Adipocyte (in vitro differentiated cells): ENCODE measurements around the gene PHLPP2.

Experiments
- DNase-seq: peaks from one replicate; pipeline ENCODE4 v3.0.0-alpha.2; 2015; ENCODE audit warnings: low read depth
- H3K27me3 ChIP-seq: replicated peaks from 2 replicates; pipeline ENCODE4 v1.7.0; 2013; ENCODE audit warnings: mild to moderate bottlenecking, low read length, moderate library complexity; ENCODE audit not compliant: control insufficient read depth, insufficient read depth
- H3K36me3 ChIP-seq: 2 replicates; pipeline ENCODE4 v1.7.0; 2013; ENCODE audit warnings: low read length, mild to moderate bottlenecking, moderate library complexity; ENCODE audit not compliant: control insufficient read depth, insufficient read depth, severe bottlenecking
- H3K4me1 ChIP-seq: 2 replicates; pipeline ENCODE4 v1.7.0; 2013; ENCODE audit warnings: mild to moderate bottlenecking, low read length, moderate library complexity; ENCODE audit not compliant: control insufficient read depth, insufficient read depth
- H3K4me3 ChIP-seq: 2 replicates; pipeline ENCODE4 v1.7.0; 2013; ENCODE audit warnings: mild to moderate bottlenecking, low read length, moderate library complexity
- H3K9ac ChIP-seq: 2 replicates; pipeline ENCODE4 v1.7.0; 2013; ENCODE audit warnings: mild to moderate bottlenecking, low read length, moderate library complexity
- H3K9me3 ChIP-seq: 2 replicates; pipeline ENCODE4 v1.7.0; 2013; ENCODE audit warnings: mild to moderate bottlenecking, low read length, moderate library complexity; ENCODE audit not compliant: control insufficient read depth

PHLPP2 gene

DNA sequence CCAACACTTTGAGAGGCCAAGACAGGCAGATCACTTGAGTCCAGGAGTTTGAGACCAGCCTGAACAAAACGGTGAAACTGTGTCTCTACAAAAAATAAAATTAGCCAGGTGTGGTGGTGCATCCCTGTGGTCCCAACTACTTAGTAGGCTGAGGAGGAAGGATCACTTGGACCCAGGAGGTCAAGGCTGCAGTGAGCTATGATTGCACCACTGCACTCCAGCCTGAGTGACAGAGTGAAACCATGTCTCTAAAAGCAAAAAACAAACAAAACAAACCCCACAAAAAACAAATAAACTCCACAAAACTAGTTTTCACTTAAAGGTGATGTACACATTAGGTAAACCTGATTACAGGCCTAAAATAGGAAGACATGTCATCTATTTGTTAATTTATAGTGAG lies 58.2 kb downstream of the PHLPP2 start:
- Histone ChIP-seq H3K27me3 (no peaks in the 10 kb centered on the region), H3K9ac (no peak overlapping the region), H3K4me3 (no peak overlapping the region), H3K9me3 (no peaks in the 10 kb centered on the region), H3K36me3 (peaks cover 78% of the 10 kb centered on the region), H3K4me1 (peaks cover 13% of the 10 kb centered on the region)
- no peak for DNase-seq

GRCh38 chr16:71659471-71659870 lies 65.0 kb downstream of the PHLPP2 start:
- Histone ChIP-seq H3K9ac (no peak overlapping the region), H3K4me1 (no peaks in the 10 kb centered on the region), H3K4me3 (no peak overlapping the region), H3K9me3 (no peaks in the 10 kb centered on the region), H3K36me3 (peaks cover 55% of the 10 kb centered on the region), H3K27me3 (no peaks in the 10 kb centered on the region)
- no peak for DNase-seq

DNA sequence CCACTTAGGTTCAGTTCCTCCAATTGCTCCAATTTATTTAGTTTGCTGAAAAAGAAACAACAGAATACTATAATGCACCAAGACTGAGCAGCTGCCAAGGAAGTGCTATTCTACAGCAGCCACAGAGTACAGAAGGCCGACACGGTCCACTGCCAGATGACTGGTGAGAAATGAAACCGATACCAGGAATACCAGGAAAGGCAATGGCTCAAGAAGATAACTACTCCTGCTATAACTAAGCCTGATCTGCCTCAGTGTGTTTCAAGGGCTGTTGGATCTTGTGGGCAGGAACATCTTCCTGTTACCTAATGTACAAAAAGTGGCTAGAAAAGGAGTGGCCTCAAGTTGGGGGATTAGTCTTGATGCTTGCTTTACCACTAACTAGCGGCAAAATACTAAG lies 65.7 kb downstream of the PHLPP2 start:
- Histone ChIP-seq H3K4me3 (no peak overlapping the region), H3K9ac (no peak overlapping the region), H3K36me3 (peaks cover 53% of the 10 kb centered on the region), H3K27me3 (no peaks in the 10 kb centered on the region), H3K4me1 (no peaks in the 10 kb centered on the region), H3K9me3 (no peaks in the 10 kb centered on the region)
- peak; percentile 63 for DNase-seq

- Histone ChIP-seq H3K27me3 (no peaks in the 10 kb centered on the region), H3K9me3 (no peaks in the 10 kb centered on the region), H3K9ac (no peak overlapping the region), H3K4me3 (no peak overlapping the region), H3K4me1 (no peaks in the 10 kb centered on the region), H3K36me3 (peaks cover 47% of the 10 kb centered on the region)
- DNase-seq = no peak
Observed at GRCh38 chr16:71649704-71650103, 74.8 kb downstream of the PHLPP2 start.

DNA sequence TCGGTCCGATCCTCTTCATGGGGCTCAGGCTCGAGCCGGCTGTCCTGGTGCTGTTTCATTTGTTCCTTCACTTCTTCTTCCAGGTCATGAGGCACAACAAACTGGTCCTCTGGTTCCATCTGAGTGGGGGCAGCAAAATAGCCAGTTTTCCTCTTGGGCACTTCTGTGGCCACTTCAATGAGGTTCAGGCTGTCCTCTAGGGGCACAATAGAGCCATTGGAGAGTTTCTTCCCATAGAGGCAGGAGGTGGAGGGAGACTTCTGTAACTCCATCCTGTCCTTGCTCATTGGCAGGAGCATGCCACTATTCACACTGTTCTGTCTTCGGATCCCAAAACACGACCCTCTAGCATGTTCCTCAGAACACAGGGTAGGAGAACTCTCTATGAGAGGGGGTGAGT lies 75.6 kb downstream of the PHLPP2 start:
- no peaks in the 10 kb centered on the region for H3K27me3 ChIP-seq
- peaks cover 45% of the 10 kb centered on the region for H3K36me3 ChIP-seq
- H3K4me3 ChIP-seq = no peak overlapping the region
- no peak overlapping the region for H3K9ac ChIP-seq
- no peak for DNase-seq
- no peaks in the 10 kb centered on the region for H3K9me3 ChIP-seq
- no peaks in the 10 kb centered on the region for H3K4me1 ChIP-seq

DNA sequence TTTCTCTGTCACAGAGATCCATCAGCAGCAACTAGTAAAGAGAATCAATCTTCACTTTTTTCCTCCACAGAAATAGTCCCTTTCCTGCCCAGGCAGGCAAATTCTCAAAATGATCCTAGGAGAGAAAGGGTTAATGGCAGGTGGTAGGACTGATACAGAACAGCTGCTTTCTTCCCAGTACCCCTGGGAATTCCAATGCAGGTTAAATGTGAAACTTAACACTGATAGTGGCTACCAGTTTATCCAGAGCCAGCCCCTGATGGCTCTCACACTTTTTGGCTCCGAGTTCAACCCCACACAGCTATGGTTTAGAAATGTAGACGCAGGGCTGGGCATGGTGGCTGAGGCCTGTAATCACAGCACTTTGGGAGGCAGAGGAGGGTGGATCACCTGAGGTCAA lies 76.3 kb downstream of the PHLPP2 start:
- Histone ChIP-seq H3K4me1 (no peaks in the 10 kb centered on the region), H3K4me3 (no peak overlapping the region), H3K27me3 (no peaks in the 10 kb centered on the region), H3K36me3 (peaks cover 41% of the 10 kb centered on the region), H3K9me3 (no peaks in the 10 kb centered on the region), H3K9ac (no peak overlapping the region)
- no peak for DNase-seq

GRCh38 chr16:71647391-71647790 lies 77.1 kb downstream of the PHLPP2 start:
- peaks cover 6% of the 10 kb centered on the region for H3K4me1 ChIP-seq
- peaks cover 36% of the 10 kb centered on the region for H3K36me3 ChIP-seq
- H3K4me3 ChIP-seq = no peak overlapping the region
- no peak overlapping the region for H3K9ac ChIP-seq
- H3K27me3 ChIP-seq = no peaks in the 10 kb centered on the region
- no peaks in the 10 kb centered on the region for H3K9me3 ChIP-seq
- DNase-seq = no peak

DNA sequence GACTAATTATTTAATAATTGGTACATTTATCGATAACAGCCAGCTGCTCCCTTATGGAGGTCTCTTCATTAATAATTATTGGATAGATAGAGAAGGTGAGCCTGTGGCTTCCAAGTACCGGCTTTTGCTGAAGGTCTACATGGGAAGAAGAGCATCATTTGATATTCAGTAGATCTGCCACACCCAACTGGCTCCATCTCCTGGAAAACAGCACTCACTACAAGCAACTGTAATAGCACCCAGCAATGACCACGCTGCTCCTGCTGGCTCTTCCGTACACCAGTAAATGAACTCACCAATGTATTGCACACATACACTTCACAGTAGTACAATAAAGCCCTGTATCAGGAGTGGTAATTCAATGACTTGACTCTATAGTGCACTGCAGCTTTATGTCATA lies 79.1 kb downstream of the PHLPP2 start:
- H3K36me3 ChIP-seq = peaks cover 31% of the 10 kb centered on the region
- no peak overlapping the region for H3K4me3 ChIP-seq
- H3K4me1 ChIP-seq = peaks cover 6% of the 10 kb centered on the region
- no peak overlapping the region for H3K9ac ChIP-seq
- H3K9me3 ChIP-seq = no peaks in the 10 kb centered on the region
- no peaks in the 10 kb centered on the region for H3K27me3 ChIP-seq
- no peak for DNase-seq

- Histone ChIP-seq H3K9ac (no peak overlapping the region), H3K27me3 (no peaks in the 10 kb centered on the region), H3K4me1 (peaks cover 12% of the 10 kb centered on the region), H3K4me3 (no peak overlapping the region), H3K36me3 (no peaks in the 10 kb centered on the region), H3K9me3 (no peaks in the 10 kb centered on the region)
- DNase-seq = peak; percentile 67
Observed at GRCh38 chr16:71637398-71637797, 87.1 kb downstream of the PHLPP2 start.

DNA sequence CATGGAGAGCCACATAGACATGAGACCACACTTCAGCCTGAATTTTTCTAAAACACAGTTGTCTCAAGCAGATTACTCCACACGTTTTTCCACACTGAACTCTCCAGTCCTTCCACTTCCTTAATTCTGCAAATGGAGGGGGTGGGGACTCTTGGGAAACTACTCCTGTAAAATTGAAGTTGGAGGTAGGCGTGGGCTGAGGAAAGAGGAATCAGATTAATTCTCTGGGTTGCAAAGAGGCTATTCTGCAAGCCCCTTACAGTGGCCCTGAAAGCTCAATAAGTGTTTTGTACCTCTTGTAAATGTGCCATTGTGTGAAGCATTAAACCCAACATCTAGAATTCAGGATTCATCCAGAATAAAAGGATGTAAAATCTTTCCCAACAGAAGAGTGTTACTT lies 88.9 kb downstream of the PHLPP2 start:
- Histone ChIP-seq H3K9me3 (no peaks in the 10 kb centered on the region), H3K4me3 (no peak overlapping the region), H3K27me3 (no peaks in the 10 kb centered on the region), H3K9ac (no peak overlapping the region), H3K36me3 (no peaks in the 10 kb centered on the region), H3K4me1 (peaks cover 12% of the 10 kb centered on the region)
- DNase-seq = no peak

DNA sequence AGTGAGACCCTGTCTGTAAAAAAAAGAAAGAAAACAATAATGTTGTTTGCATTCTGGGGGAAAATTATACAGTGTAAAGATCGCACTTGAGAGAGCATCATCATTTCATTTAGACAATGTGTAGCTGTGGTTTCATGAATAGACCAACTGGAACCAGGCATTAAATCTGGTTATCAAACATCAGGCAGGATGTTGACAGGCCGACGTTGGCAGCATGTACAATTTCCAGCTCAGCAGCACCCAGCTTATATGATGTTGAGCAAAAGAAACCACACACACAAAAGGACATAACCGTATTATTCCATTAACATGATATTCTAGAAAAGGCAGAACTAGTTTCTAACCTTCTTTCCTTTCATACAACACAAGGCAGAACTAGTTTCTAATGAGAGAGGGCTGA lies 92.7 kb downstream of the PHLPP2 start:
- Histone ChIP-seq H3K4me1 (peaks cover 1% of the 10 kb centered on the region), H3K4me3 (no peak overlapping the region), H3K36me3 (no peaks in the 10 kb centered on the region), H3K27me3 (peaks cover 5% of the 10 kb centered on the region), H3K9ac (no peak overlapping the region), H3K9me3 (no peaks in the 10 kb centered on the region)
- DNase-seq = no peak

DNA sequence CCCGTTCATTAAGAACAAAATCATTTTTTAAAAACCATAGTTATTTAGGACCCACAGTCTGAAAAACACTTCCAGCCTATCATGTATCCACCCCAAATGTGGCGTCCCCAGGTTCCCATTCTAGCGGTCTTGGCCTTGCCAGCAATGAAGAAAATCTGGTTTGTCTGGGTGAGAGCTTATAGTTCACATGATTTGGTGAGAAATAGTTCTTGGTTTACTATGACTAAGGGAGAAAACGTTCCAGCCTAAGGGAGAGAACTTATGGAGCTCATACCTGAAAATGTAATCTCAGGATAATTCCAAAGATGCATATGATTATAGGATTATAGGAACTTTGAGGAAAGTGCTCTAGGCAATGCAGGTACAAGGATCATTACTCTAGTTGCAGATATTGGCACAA lies 93.7 kb downstream of the PHLPP2 start:
- no peaks in the 10 kb centered on the region for H3K36me3 ChIP-seq
- no peaks in the 10 kb centered on the region for H3K9me3 ChIP-seq
- no peak for DNase-seq
- H3K4me1 ChIP-seq = peaks cover 8% of the 10 kb centered on the region
- peaks cover 5% of the 10 kb centered on the region for H3K27me3 ChIP-seq
- no peak overlapping the region for H3K4me3 ChIP-seq
- H3K9ac ChIP-seq = no peak overlapping the region
